IPS-20b (cell line): Measurements from ENCODE around the gene ADRB1.

Source experiments
- H3K27ac ChIP-seq: one replicate; pipeline ENCODE4 v1.5.1; 2013; ENCODE audit warnings: low read length
- H3K27me3 ChIP-seq: 2 replicates; pipeline ENCODE4 v1.6.1; 2013; ENCODE audit warnings: mild to moderate bottlenecking, low read length, inconsistent platforms; ENCODE audit not compliant: insufficient read depth
- H3K36me3 ChIP-seq: 2 replicates; pipeline ENCODE4 v1.6.1; 2013; ENCODE audit warnings: low read depth, mild to moderate bottlenecking, inconsistent platforms, low read length, moderate library complexity; ENCODE audit not compliant: insufficient read depth
- H3K4me1 ChIP-seq: 2 replicates; pipeline ENCODE4 v1.6.1; 2013; ENCODE audit warnings: mild to moderate bottlenecking, control low read depth, inconsistent platforms, low read length, moderate library complexity; ENCODE audit not compliant: insufficient read depth
- H3K4me3 ChIP-seq: 2 replicates; pipeline ENCODE4 v1.5.1; 2013; ENCODE audit warnings: mild to moderate bottlenecking, low read length, inconsistent platforms
- H3K9ac ChIP-seq: 2 replicates; pipeline ENCODE4 v1.6.1; 2013; ENCODE audit warnings: low read depth, mild to moderate bottlenecking, inconsistent platforms, low read length, moderate library complexity
- H3K9me3 ChIP-seq: 2 replicates; pipeline ENCODE4 v1.6.1; 2013; ENCODE audit warnings: mild to moderate bottlenecking, low read depth, low read length, inconsistent platforms; ENCODE audit not compliant: insufficient read depth

ADRB1 gene

GRCh38 chr10:114017271-114017670, 26.4 kb upstream of the ADRB1 start:
- Histone ChIP-seq H3K9me3 (peaks cover 5% of the 10 kb centered on the region; the same call in 1 of the 2 replicates), H3K36me3 (no peaks in the 10 kb centered on the region), H3K4me1 (no peaks in the 10 kb centered on the region), H3K4me3 (no peak overlapping the region), H3K27ac (no peak overlapping the region), H3K9ac (no peak overlapping the region), H3K27me3 (no peaks in the 10 kb centered on the region)

DNA sequence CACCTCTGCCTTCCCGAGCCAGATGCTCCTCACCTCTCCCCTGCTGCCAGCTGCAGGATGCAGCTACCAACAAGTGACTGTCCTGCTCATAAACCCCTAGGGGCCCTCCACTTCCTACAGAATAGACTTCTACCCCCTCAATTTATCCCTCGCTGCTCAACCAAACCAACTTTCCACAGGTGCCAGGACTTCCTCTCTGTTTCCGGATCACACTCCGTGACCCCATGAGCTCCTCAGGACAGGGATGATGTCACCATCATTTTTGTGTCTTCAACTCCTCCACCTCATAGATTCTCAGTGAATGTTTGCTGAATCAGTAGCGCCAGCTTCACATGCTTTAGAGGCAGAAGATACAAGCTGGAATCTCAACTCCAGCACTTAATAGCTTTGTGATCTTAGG, 25.8 kb upstream of the ADRB1 start:
- no peaks in the 10 kb centered on the region for H3K36me3 ChIP-seq
- H3K9ac ChIP-seq, result no peak overlapping the region
- H3K4me3 ChIP-seq, result no peak overlapping the region
- H3K27ac ChIP-seq, result no peak overlapping the region
- H3K27me3 ChIP-seq, result no peaks in the 10 kb centered on the region
- no peaks in the 10 kb centered on the region for H3K4me1 ChIP-seq
- H3K9me3 ChIP-seq, result peaks cover 5% of the 10 kb centered on the region; the same call in 1 of the 2 replicates

DNA sequence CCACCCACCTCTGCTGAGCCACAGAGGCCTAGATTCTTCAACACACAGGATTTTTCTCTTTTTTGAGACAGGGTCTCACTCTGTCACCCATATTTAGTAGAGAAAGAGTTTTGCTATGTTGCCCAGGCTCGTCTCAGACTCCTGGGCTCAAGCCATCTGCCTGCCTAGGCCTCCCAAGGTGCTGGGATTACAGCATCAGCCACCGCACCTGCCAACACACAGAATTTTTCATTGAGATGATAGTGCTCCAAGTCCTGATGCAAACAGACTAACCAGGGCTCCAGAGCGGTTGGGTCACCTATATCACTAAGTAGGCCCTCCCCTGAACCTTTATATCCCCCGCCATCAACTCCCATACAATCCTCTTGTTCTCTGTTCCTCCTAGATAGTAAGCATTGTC, 24.4 kb upstream of the ADRB1 start:
- Histone ChIP-seq H3K9ac (no peak overlapping the region), H3K4me3 (no peak overlapping the region), H3K4me1 (no peaks in the 10 kb centered on the region), H3K27me3 (no peaks in the 10 kb centered on the region), H3K9me3 (peaks cover 5% of the 10 kb centered on the region; the same call in 1 of the 2 replicates), H3K36me3 (no peaks in the 10 kb centered on the region), H3K27ac (no peak overlapping the region)

GRCh38 chr10:114021154-114021553, 22.5 kb upstream of the ADRB1 start:
- Histone ChIP-seq H3K4me1 (no peaks in the 10 kb centered on the region), H3K9ac (no peak overlapping the region), H3K4me3 (no peak overlapping the region), H3K27me3 (no peaks in the 10 kb centered on the region), H3K27ac (no peak overlapping the region), H3K9me3 (no peaks in the 10 kb centered on the region), H3K36me3 (no peaks in the 10 kb centered on the region)

DNA sequence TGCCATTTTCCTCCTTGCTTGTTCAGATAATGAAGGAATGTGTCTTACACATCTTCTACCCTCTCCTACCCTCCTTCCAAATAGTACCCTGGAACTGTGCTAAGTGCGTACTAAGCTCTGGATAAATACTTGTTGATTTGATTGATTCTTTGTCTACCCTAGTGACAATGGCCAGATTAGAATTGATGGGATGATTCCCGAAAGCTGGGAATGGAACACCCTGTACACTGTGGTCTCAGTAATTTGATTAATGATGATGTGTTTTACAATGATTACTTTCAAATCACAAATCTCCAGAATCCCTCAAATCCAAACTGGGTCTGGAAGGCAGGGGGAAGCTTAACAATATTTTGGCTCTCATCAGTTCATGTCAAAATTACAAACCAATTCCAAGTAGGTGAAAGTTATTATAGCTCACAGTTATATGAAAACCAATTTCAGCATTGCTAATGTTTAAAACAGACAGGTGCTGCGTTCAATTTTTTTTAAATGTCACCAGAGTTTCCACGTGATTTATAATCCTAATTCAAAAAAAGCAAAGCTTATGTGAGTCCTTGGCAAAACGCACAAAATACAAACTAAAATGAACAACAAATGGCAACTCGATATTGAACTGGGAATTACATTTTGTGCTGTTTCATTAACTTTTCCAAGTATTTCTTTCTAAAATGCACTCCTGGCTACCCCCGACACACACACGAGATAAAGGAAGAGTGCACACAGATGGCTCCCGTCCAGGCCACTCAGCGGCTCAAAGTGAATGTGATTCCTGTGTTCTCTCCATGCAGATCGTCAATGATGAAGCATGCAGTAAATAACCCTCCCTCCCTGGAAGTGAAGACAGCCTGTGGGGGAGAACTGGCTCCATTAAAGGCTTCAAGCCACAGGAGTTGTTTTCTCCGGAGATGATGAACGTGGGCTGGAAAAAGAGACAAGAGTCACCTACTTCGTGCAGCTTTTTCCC, 21.7 kb upstream of the ADRB1 start:
- Histone ChIP-seq H3K4me1 (no peaks in the 10 kb centered on the region), H3K9me3 (no peaks in the 10 kb centered on the region), H3K4me3 (no peak overlapping the region), H3K27me3 (no peaks in the 10 kb centered on the region), H3K9ac (no peak overlapping the region), H3K36me3 (no peaks in the 10 kb centered on the region), H3K27ac (no peak overlapping the region)

- H3K9ac ChIP-seq, result no peak overlapping the region
- H3K27ac ChIP-seq, result no peak overlapping the region
- no peaks in the 10 kb centered on the region for H3K27me3 ChIP-seq
- H3K36me3 ChIP-seq, result no peaks in the 10 kb centered on the region
- no peaks in the 10 kb centered on the region for H3K4me1 ChIP-seq
- H3K4me3 ChIP-seq, result no peak overlapping the region
- H3K9me3 ChIP-seq, result no peaks in the 10 kb centered on the region
Measured at GRCh38 chr10:114022766-114023597, 20.7 kb upstream of the ADRB1 start.

DNA sequence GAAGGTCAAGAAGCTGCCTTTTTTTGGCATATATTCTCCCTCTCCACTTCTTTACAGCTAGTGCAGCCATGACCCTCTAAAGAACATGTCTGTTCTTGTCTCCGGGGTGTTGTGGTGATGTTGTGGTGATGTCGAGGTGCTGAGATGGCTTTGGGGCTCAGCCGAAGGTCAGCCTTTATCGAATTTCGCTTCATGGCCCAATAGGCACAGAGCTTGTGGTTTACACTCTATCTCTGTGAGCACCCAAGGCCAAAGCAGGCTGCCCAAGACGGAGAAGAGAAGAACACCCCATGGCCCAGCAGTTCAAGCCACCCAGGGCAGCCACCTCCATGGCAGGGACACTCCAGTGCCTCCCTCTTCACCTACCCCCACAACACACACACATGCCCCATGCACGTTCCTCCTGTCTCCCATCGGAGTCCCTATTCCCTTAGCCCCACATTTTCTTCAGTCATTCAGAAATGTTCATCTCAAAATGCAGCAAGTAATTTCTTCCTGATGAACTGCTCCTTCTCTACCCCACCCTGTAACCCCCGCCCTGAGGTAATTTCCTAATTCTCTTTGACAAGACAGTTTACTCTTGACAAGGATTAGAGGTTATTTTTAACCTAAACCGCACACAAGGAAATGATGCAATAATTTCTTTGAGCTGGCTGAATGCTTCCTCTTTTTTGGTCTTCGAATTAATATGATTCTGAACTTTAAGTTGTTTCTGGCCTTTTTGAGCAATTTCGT, 18.6 kb upstream of the ADRB1 start:
- Histone ChIP-seq H3K4me1 (no peaks in the 10 kb centered on the region), H3K9me3 (no peaks in the 10 kb centered on the region), H3K9ac (no peak overlapping the region), H3K27me3 (no peaks in the 10 kb centered on the region), H3K36me3 (no peaks in the 10 kb centered on the region), H3K4me3 (no peak overlapping the region), H3K27ac (no peak overlapping the region)

DNA sequence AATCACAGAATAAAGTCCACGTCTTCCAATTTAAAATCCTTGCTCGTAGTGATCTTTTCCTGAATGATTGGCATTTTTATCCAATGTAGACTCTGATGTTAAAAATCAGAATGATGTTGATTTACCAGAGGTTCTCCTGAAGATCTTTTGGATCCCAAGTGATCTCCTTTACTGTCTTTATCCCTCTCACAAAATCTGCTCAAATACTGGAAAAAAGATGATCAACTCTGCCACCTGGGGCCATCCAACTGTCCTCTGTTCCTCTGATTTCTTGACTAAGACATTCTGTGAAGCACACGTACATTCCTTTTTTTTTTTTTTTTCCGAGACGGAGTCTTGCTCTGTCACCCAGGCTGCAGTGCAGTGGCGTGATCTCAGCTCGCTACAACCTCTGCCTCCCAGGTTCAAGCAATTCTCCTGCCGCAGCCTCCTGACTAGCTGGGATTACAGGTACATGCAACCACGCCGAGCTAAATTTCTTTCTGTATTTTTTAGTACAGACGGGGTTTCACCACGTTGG, 18.0 kb upstream of the ADRB1 start:
- H3K36me3 ChIP-seq, result no peaks in the 10 kb centered on the region
- H3K4me1 ChIP-seq, result no peaks in the 10 kb centered on the region
- H3K9me3 ChIP-seq, result no peaks in the 10 kb centered on the region
- no peak overlapping the region for H3K4me3 ChIP-seq
- H3K27me3 ChIP-seq, result no peaks in the 10 kb centered on the region
- no peak overlapping the region for H3K27ac ChIP-seq
- no peak overlapping the region for H3K9ac ChIP-seq

DNA sequence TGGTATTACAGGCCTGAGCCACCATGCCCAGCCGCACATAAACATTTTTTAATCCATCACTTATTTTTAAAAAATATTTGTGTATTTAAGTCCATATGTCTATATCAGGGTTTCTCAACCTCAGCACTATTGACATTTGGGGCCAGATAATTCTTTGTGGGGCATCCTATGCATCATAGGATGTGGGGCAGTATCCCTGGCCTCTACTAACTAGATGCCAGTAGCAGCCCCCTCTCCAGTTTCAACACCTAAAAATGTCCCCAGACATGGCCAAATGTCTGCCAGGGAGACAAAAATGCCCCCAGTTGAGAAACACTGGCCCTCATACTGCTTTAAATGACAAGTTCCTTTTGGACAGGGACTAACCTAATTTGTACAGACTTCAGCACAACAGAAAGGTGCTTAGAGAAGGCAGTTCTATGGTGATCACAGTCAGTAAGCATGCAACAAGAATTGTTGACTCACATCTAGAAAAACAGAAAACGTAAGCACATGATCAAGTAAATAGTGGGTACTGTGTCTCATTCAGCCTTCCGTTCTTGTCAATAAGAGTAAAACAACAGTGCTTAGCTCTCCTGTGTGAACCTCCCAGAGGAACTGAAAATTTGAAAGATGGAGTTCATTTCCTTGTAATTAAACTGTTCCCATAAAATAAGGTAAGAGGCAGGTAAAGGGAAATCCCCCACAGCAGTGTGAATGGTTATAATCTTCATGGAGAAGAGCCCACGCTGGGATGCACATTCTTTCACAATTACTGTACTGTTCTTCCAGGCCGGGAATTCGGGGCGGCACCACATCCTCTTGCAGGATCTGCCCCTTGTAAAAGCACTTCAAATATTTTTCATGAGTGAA, 17.3 kb upstream of the ADRB1 start:
- Histone ChIP-seq H3K27ac (no peak overlapping the region), H3K9ac (no peak overlapping the region)

GRCh38 chr10:114027041-114027394, 16.6 kb upstream of the ADRB1 start:
- no peaks in the 10 kb centered on the region for H3K4me1 ChIP-seq
- no peaks in the 10 kb centered on the region for H3K9me3 ChIP-seq
- H3K27me3 ChIP-seq, result no peaks in the 10 kb centered on the region
- no peak overlapping the region for H3K9ac ChIP-seq
- H3K27ac ChIP-seq, result no peak overlapping the region
- no peak overlapping the region for H3K4me3 ChIP-seq
- no peaks in the 10 kb centered on the region for H3K36me3 ChIP-seq

More for the DNA sequence above, 17.3 kb upstream of the ADRB1 start:
- H3K36me3 ChIP-seq, result no peaks in the 10 kb centered on the region
- H3K4me3 ChIP-seq, result no peak overlapping the region
- H3K27me3 ChIP-seq, result no peaks in the 10 kb centered on the region
- no peaks in the 10 kb centered on the region for H3K4me1 ChIP-seq
- no peaks in the 10 kb centered on the region for H3K9me3 ChIP-seq
